WTC11 (cell line): ENCODE results near the gene DUS1L.

Experiments used
- CREB1 ChIP-seq: sonication (generic); formaldehyde crosslinking; IDR thresholded peaks from 2 replicates; pipeline ENCODE4 v1.8.0; 2023; ENCODE audit warnings: mild to moderate bottlenecking, missing genetic modification reagents
- CREM ChIP-seq: sonication (generic); formaldehyde crosslinking; IDR thresholded peaks from 2 replicates; pipeline ENCODE4 v1.8.1; 2022; ENCODE audit warnings: mild to moderate bottlenecking, missing genetic modification reagents, moderate library complexity
- CTCF ChIP-seq: fragments of 200-600 bp; IDR thresholded peaks from 2 replicates; pipeline ENCODE4 v1.8.0; 2022; ENCODE audit warnings: antibody characterized with exemption
- ELF4 ChIP-seq: sonication (generic); formaldehyde crosslinking; IDR thresholded peaks from 2 replicates; pipeline ENCODE4 v1.8.1; 2022; ENCODE audit warnings: low read depth, mild to moderate bottlenecking, moderate library complexity, missing genetic modification reagents
- FOXJ3 ChIP-seq: sonication (generic); formaldehyde crosslinking; IDR thresholded peaks from 2 replicates; pipeline ENCODE4 v1.9.0; 2021; ENCODE audit warnings: missing genetic modification reagents, mild to moderate bottlenecking, borderline replicate concordance
- FOXK1 ChIP-seq: sonication (generic); formaldehyde crosslinking; IDR thresholded peaks from 2 replicates; pipeline ENCODE4 v1.8.0; 2022; ENCODE audit warnings: mild to moderate bottlenecking, moderate library complexity, missing genetic modification reagents
- HMGXB4 ChIP-seq: sonication (generic); formaldehyde crosslinking; IDR thresholded peaks from 2 replicates; pipeline ENCODE4 v1.8.1; 2023; ENCODE audit warnings: mild to moderate bottlenecking, moderate library complexity, missing genetic modification reagents
- JUN ChIP-seq: sonication (generic); formaldehyde crosslinking; IDR thresholded peaks from 2 replicates; pipeline ENCODE4 v1.8.0; 2023; ENCODE audit warnings: mild to moderate bottlenecking, missing genetic modification reagents
- MLX ChIP-seq: sonication (generic); formaldehyde crosslinking; IDR thresholded peaks from 2 replicates; pipeline ENCODE4 v1.8.1; 2023; ENCODE audit warnings: mild to moderate bottlenecking, missing genetic modification reagents, moderate library complexity
- NFYB ChIP-seq: sonication (generic); formaldehyde crosslinking; conservative IDR thresholded peaks from 2 replicates; pipeline ENCODE4 v1.8.0; 2022; ENCODE audit warnings: low read depth, missing genetic modification reagents
- ZBTB21 ChIP-seq: sonication (generic); formaldehyde crosslinking; IDR thresholded peaks from 2 replicates; pipeline ENCODE4 v1.8.1; 2023; ENCODE audit warnings: mild to moderate bottlenecking, missing genetic modification reagents, borderline replicate concordance
- ZNF138 ChIP-seq: sonication (generic); formaldehyde crosslinking; conservative IDR thresholded peaks from 2 replicates; pipeline ENCODE4 v1.8.1; 2022; ENCODE audit warnings: mild to moderate bottlenecking, moderate library complexity, missing genetic modification reagents
- ZNF532 ChIP-seq: fragments of 250-450 bp; sonication (Bioruptor Pico); IDR thresholded peaks from 2 replicates; pipeline ENCODE4 v1.9.0; 2021; ENCODE audit warnings: mild to moderate bottlenecking, borderline replicate concordance
- ZSCAN18 ChIP-seq: fragments of 250-450 bp; sonication (Bioruptor Pico); IDR thresholded peaks from 2 replicates; pipeline ENCODE4 v2.1.2; 2022; ENCODE audit warnings: mild to moderate bottlenecking, moderate library complexity

GRCh38 chr17:82010575-82011525 is 54.8 kb downstream of the DUS1L start:
- TF ChIP-seq ZSCAN18 (no peak), CTCF (no peak), MLX (no peak), ZBTB21 (CRISPR knock-in tag) (no peak), FOXJ3 (CRISPR knock-in tag) (no peak), ZNF532 (CRISPR knock-in tag) (no peak), NFYB (CRISPR knock-in tag) (no peak), ZNF138 (CRISPR knock-in tag) (no peak), HMGXB4 (CRISPR knock-in tag) (no peak), CREM (no peak), FOXK1 (CRISPR knock-in tag) (no peak), JUN (CRISPR knock-in tag) (no peak), ELF4 (CRISPR knock-in tag) (no peak), CREB1 (CRISPR knock-in tag) (no peak)
